Motor neuron (in vitro differentiated cells): ENCODE results near the gene SEMA4D. TPM values are rescaled to one million over a fixed set of nuclear protein-coding genes. Genes with fewer than 3 reads are reported as not detected.

Source experiments
- ATAC-seq, 8 experiments: fragments of 200-7000 bp; cut with Tn5 transposase; replicated peaks in 6 of 8; 2 replicates each; pipeline ENCODE4 v1.8.0; 2021; ENCODE audit warnings: mild to moderate bottlenecking in 8 of 8, moderate library complexity in 8 of 8
- H3K27ac ChIP-seq, 2 donors: fragments of 250-450 bp; sonication (Bioruptor Pico); 2 replicates each; pipeline ENCODE4 v1.9.0; 2021; ENCODE audit warnings: antibody characterized with exemption in 2 of 2, mild to moderate bottlenecking in 2 of 2, moderate library complexity in 1 of 2
- H3K4me1 ChIP-seq, 2 donors: fragments of 250-450 bp; sonication (Bioruptor Pico); replicated peaks in 1 of 2; 2 replicates each; pipeline ENCODE4 v1.6.1; 2021; ENCODE audit warnings: antibody characterized with exemption in 2 of 2, mild to moderate bottlenecking in 2 of 2, moderate library complexity in 1 of 2
- H3K4me3 ChIP-seq, 5 donors: fragments of 250-450 bp; sonication (Bioruptor Pico); 2 replicates each; pipeline ENCODE4 v1.9.0; 2021; ENCODE audit warnings: antibody characterized with exemption in 5 of 5, mild to moderate bottlenecking in 5 of 5, moderate library complexity in 4 of 5
- WGBS, 10 experiments: fragments of 450-650 bp; shearing (Covaris generic); methylation state at CpG; one replicate each; pipeline ENCODE4 v1.0.0; 2022; 5-methylcytosine and 5-hydroxymethylcytosine counted together
- in situ Hi-C, 9 experiments: fragments of 400-800 bp; cut with MboI; loops; one replicate each; pipeline ENCODE4 v1.15.0; 2021; ENCODE audit warnings: low sequenced_read_pairs in 9 of 9, low pct_unique_long_range_greater_than_20kb in 2 of 9; ENCODE audit not compliant: unreplicated experiment in 9 of 9
- total RNA-seq, 8 experiments: library from RNA; unstranded; fragments of 300-600 nt; gene quantifications; 2 replicates each; pipeline versions ENCODE4 v1.2.3 to v1.2.4, GENCODE V29; 2022

The SEMA4D gene
- total RNA-seq, 8 experiments from 2014 or later = 1.2 to 30.1 (median 13.8) TPM

DNA sequence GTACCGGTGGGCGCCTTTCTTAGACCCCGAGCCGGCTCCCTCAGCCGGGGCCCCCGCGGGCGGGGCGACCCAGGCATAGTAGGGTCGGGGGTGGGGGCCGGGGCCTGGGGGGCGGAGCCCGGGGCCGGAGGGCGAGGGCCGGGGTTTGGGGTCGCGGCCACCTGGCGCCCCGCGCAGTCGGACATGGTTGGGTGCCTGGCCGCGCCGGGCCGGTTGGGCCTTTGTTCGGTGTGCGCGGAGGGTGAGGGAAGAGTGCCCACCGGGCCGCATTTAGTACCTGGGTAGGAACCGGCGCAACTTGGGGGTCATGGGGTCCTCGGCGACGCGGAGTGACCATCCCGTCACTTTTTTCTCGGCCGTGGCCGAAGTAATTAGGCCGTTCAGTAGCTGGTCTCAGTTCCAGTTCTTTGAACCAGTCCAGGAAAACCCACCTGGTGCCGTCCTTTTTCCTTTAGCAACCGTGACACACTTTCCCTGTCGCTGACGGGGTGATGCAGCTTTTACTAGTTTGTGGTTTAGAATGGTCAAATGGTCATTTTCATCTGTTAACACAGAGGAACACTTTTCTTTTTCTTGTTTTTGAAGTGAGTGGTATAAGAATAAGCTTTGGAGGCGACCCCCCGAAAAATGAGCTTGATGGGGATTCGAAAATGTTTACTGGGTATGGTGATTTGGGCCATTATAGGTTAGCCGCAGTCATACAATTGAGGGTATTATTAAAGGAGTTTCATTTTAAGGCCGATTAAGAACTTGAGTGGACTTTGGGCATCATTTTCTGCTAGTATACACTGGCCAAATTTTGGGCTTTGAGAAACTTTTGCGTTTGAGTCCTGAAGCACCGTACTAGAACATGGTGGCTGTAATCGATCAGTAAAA lies 186.3 kb downstream of the SEMA4D start:
- Histone ChIP-seq H3K4me3 (peak overlapping the region; percentile 48 to 79 (median 60)), H3K27ac (peak overlapping the region in 1 of 2 donors; percentile 60), H3K4me1 (peaks cover 6% of the 10 kb centered on the region in 2 donors)
- WGBS, 10 experiments = 0 to 4% (median 0%) methylated on average over 2 to 17 of the region's 54 CpGs
- in situ Hi-C loops = no loop called here
- peak in 4 of 8 experiments; percentile 2 to 24 (median 13) for ATAC-seq

Other genes with a start within 250 kb of the SEMA4D start
- gene CKS2, start 186.9 kb downstream of the SEMA4D start, total RNA-seq = 100 to 1,000 TPM in 4 of 8 experiments, 10 to 100 TPM in 4; 22.2 to 184 (median 102) TPM
- gene SECISBP2, start 179.6 kb downstream of the SEMA4D start, total RNA-seq = 10 to 100 TPM; 24.5 to 73.8 (median 52.7) TPM
- gene GADD45G, start 106.9 kb upstream of the SEMA4D start, total RNA-seq = 10 to 100 TPM in 5 of 8 experiments, 1 to 10 TPM in 2, under 1 TPM in 1; 0.67 to 68.1 (median 24.3) TPM